Keratinocyte (primary cell): ENCODE measurements around the gene SLC13A3. TPM values are rescaled to one million over a fixed set of nuclear protein-coding genes. Genes with fewer than 3 reads are reported as not detected.

ENCODE experiments used
- DNase-seq: peaks from one replicate; pipeline ENCODE4 v3.0.0-alpha.2; 2011; ENCODE audit warnings: low read depth, missing footprints, low spot score
- FAIRE-seq: peaks from 2 replicates; lab custom pipeline; 2011; peaks lifted over from hg19 to GRCh38; lab: Jason Lieb, UNC
- H2AFZ ChIP-seq: 2 replicates; pipeline ENCODE4 v1.6.0; 2012; ENCODE audit warnings: low read length, control low read depth, inconsistent platforms; ENCODE audit not compliant: control insufficient read depth
- H3K27ac ChIP-seq: 2 replicates; pipeline ENCODE4 v1.5.1; 2011; ENCODE audit warnings: low read length; ENCODE audit not compliant: control insufficient read depth, insufficient read depth
- H3K27me3 ChIP-seq: 3 replicates; pipeline ENCODE4 v1.6.0; 2011; ENCODE audit warnings: low read length; ENCODE audit not compliant: control insufficient read depth, insufficient read depth; ENCODE audit errors: extremely low read depth
- H3K36me3 ChIP-seq, 2 experiments: 2 replicates in 1 of 2; 3 replicates in 1 of 2; pipeline ENCODE4 v1.5.1; 2011; ENCODE audit warnings: low read length in 2 of 2, mild to moderate bottlenecking in 1 of 2; ENCODE audit not compliant: control insufficient read depth in 2 of 2, insufficient read depth in 2 of 2; ENCODE audit errors: extremely low read depth in 1 of 2
- H3K4me1 ChIP-seq: 3 replicates; pipeline ENCODE4 v1.5.1; 2011; ENCODE audit warnings: low read length; ENCODE audit not compliant: control insufficient read depth, insufficient read depth; ENCODE audit errors: extremely low read depth
- H3K4me2 ChIP-seq: 3 replicates; pipeline ENCODE4 v1.6.0; 2011; ENCODE audit warnings: low read depth, low read length; ENCODE audit not compliant: control insufficient read depth, insufficient read depth; ENCODE audit errors: extremely low read depth
- H3K4me3 ChIP-seq, 3 experiments: fragments of 200-600 bp in 1 of 3; sonication (generic) in 1 of 3; 2 replicates in 2 of 3; 3 replicates in 1 of 3; pipeline ENCODE4 v1.5.1; 2011 to 2016; ENCODE audit warnings: low read length in 3 of 3, mild to moderate bottlenecking in 3 of 3, control low read depth in 2 of 3, inconsistent platforms in 1 of 3, low read depth in 1 of 3, mixed read lengths in 1 of 3, mixed run types in 1 of 3, moderate library complexity in 1 of 3; ENCODE audit not compliant: control insufficient read depth in 2 of 3, insufficient read depth in 2 of 3; ENCODE audit errors: extremely low read depth in 1 of 3
- H3K79me2 ChIP-seq: 2 replicates; pipeline ENCODE4 v1.6.0; 2012; ENCODE audit warnings: low read length; ENCODE audit not compliant: control insufficient read depth, insufficient read depth
- H3K9ac ChIP-seq: 3 replicates; pipeline ENCODE4 v1.6.0; 2011; ENCODE audit warnings: low read length; ENCODE audit not compliant: control insufficient read depth, insufficient read depth; ENCODE audit errors: extremely low read depth
- H3K9me1 ChIP-seq: 3 replicates; pipeline ENCODE4 v1.6.0; 2011; ENCODE audit warnings: low read length; ENCODE audit not compliant: control insufficient read depth, insufficient read depth; ENCODE audit errors: extremely low read depth
- H3K9me3 ChIP-seq: 2 replicates; pipeline ENCODE4 v1.5.1; 2012; ENCODE audit warnings: low read depth, low read length; ENCODE audit not compliant: control insufficient read depth
- H4K20me1 ChIP-seq: 3 replicates; pipeline ENCODE4 v1.6.0; 2011; ENCODE audit warnings: low read length; ENCODE audit not compliant: control insufficient read depth, insufficient read depth; ENCODE audit errors: extremely low read depth
- CTCF ChIP-seq, 3 experiments: IDR thresholded peaks in 1 of 3; conservative IDR thresholded peaks in 1 of 3; optimal IDR thresholded peaks in 1 of 3; 2 replicates in 2 of 3; 3 replicates in 1 of 3; pipeline versions ENCODE3 to v1.5.1; 2011; ENCODE audit warnings: low read length in 3 of 3, mild to moderate bottlenecking in 3 of 3, moderate library complexity in 2 of 3, control low read depth in 1 of 3, inconsistent platforms in 1 of 3; ENCODE audit not compliant: insufficient read depth in 2 of 3; ENCODE audit errors: extremely low read depth in 1 of 3
- EZH2 ChIP-seq: IDR thresholded peaks from one replicate; pipeline ENCODE4 v1.6.1; 2012; ENCODE audit warnings: inconsistent platforms, mild to moderate bottlenecking, low read length, moderate library complexity
- dilution Hi-C: fragments of 300-500 bp; cut with MboI; formaldehyde crosslinking; loops from one replicate; pipeline ENCODE4 v1.7.0; 2020; ENCODE audit warnings: low sequenced_read_pairs; ENCODE audit not compliant: extremely low pct_ligation_motif_present
- polyA plus RNA-seq, 5 experiments: library from polyadenylated mRNA; depleted of rRNA in 3 of 5; stranded (reverse) in 3 of 5; stranded (forward) in 1 of 5; unstranded in 1 of 5; fragments of >200 nt; gene quantifications; 1 replicate in 1 of 5; 2 replicates in 3 of 5; 3 replicates in 1 of 5; pipeline versions ENCODE4 v1.2.1 to v1.2.3, GENCODE V29; 2011 to 2012; ENCODE audit warnings: missing spikeins in 2 of 5, low read depth in 1 of 5, low replicate concordance in 1 of 5

The SLC13A3 gene
- polyA plus RNA-seq, 1 donor (not counting 4 experiments of a cell fraction or from before 2014, with no cell fraction given): 4.5 TPM

- no peaks in the 10 kb centered on the region for H3K79me2 ChIP-seq
- H3K9me1 ChIP-seq: no peaks in the 10 kb centered on the region
- H2AFZ ChIP-seq: no peak overlapping the region
- H3K27me3 ChIP-seq: no peaks in the 10 kb centered on the region
- H3K4me2 ChIP-seq: no peak overlapping the region
- H3K9me3 ChIP-seq: no peaks in the 10 kb centered on the region
- dilution Hi-C loops: no loop called here
- DNase-seq (no peak), FAIRE-seq (no peak)
- H3K4me1 ChIP-seq: no peaks in the 10 kb centered on the region
- no peak overlapping the region for H3K4me3 ChIP-seq
- no peak overlapping the region for H3K9ac ChIP-seq
- H4K20me1 ChIP-seq: no peaks in the 10 kb centered on the region
- H3K36me3 ChIP-seq: no peaks in the 10 kb centered on the region
- H3K27ac ChIP-seq: no peak overlapping the region
- TF ChIP-seq CTCF (optimal IDR thresholded peaks at IDR 0.05 in 1 of 3, IDR thresholded peaks at IDR 0.05 in 1 of 3, conservative IDR thresholded peaks at IDR 0.05 in 1 of 3; ENCODE audit: extremely low read depth in 1 of 3, insufficient read depth in 2 of 3, low read length in 3 of 3): no peak
- no peak for TF ChIP-seq EZH2
Observed at GRCh38 chr20:46609043-46609442, 42.2 kb downstream of the SLC13A3 start.

- H2AFZ ChIP-seq: no peak overlapping the region
- no peak for FAIRE-seq
- no peak overlapping the region for H3K27ac ChIP-seq
- H3K27me3 ChIP-seq: no peaks in the 10 kb centered on the region
- H4K20me1 ChIP-seq: no peaks in the 10 kb centered on the region
- TF ChIP-seq EZH2: no peak
- TF ChIP-seq CTCF (optimal IDR thresholded peaks at IDR 0.05 in 1 of 3, IDR thresholded peaks at IDR 0.05 in 1 of 3, conservative IDR thresholded peaks at IDR 0.05 in 1 of 3; ENCODE audit: extremely low read depth in 1 of 3, insufficient read depth in 2 of 3, low read length in 3 of 3): no peak
- H3K36me3 ChIP-seq: no peaks in the 10 kb centered on the region
- no peaks in the 10 kb centered on the region for H3K79me2 ChIP-seq
- no peak overlapping the region for H3K9ac ChIP-seq
- dilution Hi-C loops: no loop called here
- no peaks in the 10 kb centered on the region for H3K9me1 ChIP-seq
- no peak for DNase-seq
- no peaks in the 10 kb centered on the region for H3K9me3 ChIP-seq
- no peak overlapping the region for H3K4me3 ChIP-seq
- no peaks in the 10 kb centered on the region for H3K4me1 ChIP-seq
- H3K4me2 ChIP-seq: no peak overlapping the region
Observed at GRCh38 chr20:46607849-46608497, 43.3 kb downstream of the SLC13A3 start.
